Measurements from ENCODE around the gene ZBTB43.

ZBTB43 gene

DNA sequence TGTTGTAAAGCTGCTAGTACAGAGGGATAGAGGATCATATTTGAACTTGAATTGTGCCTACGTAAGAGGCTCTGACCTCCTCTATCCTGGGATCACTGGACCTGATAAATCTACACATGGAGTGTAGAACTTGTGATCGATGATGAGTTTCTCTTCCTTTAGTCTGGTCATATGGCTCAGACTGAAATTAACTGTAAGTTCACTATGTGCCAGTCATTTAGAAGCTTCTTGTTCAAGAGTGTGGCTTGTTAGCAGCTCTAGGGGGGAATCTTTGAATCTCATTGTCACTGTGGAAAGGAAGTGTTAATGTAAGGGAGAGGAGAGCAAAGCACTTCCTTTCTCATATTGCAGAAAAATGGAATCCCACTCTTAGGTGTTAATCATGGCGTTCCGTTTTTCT lies 67.7 kb downstream of the ZBTB43 start:
- Histone ChIP-seq H3K27me3 (ENCODE audit: low read length) (no peaks in the 10 kb centered on the region), H3K79me2 (ENCODE audit: insufficient read depth, low read length) (no peaks in the 10 kb centered on the region), H3K27ac (ENCODE audit: low read depth, low read length) (no peak overlapping the region), H3F3A (ENCODE audit: insufficient read depth) (peaks cover 11% of the 10 kb centered on the region; the same call in 1 of the 2 replicates), H2AFZ (ENCODE audit: low read depth, low read length, severe bottlenecking) (no peak overlapping the region), H3K9me3 (ENCODE audit: insufficient read depth, low read length) (no peaks in the 10 kb centered on the region), H3K36me3 (ENCODE audit: low read length) (no peaks in the 10 kb centered on the region), H3K4me2 (ENCODE audit: low read depth, low read length, poor library complexity, severe bottlenecking) (no peak overlapping the region), H4K20me1 (ENCODE audit: low read depth, low read length) (no peaks in the 10 kb centered on the region), H3K9me2 (replicated peaks; ENCODE audit: insufficient read depth, low read length) (no peaks in the 10 kb centered on the region), H3K4me3 (ENCODE audit: insufficient read depth, low read length, poor library complexity, severe bottlenecking) (no peak overlapping the region), H3K9ac (ENCODE audit: low read length) (no peak overlapping the region)
- TF ChIP-seq EZH2phosphoT487 (conservative IDR thresholded peaks at IDR 0.05; ENCODE audit: low read length) = no peak
- TF ChIP-seq, protein P1, sequence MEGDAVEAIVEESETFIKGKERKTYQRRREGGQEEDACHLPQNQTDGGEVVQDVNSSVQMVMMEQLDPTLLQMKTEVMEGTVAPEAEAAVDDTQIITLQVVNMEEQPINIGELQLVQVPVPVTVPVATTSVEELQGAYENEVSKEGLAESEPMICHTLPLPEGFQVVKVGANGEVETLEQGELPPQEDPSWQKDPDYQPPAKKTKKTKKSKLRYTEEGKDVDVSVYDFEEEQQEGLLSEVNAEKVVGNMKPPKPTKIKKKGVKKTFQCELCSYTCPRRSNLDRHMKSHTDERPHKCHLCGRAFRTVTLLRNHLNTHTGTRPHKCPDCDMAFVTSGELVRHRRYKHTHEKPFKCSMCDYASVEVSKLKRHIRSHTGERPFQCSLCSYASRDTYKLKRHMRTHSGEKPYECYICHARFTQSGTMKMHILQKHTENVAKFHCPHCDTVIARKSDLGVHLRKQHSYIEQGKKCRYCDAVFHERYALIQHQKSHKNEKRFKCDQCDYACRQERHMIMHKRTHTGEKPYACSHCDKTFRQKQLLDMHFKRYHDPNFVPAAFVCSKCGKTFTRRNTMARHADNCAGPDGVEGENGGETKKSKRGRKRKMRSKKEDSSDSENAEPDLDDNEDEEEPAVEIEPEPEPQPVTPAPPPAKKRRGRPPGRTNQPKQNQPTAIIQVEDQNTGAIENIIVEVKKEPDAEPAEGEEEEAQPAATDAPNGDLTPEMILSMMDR (IDR thresholded peaks at IDR 0.05; ENCODE audit: insufficient read depth, low read length, poor library complexity, severe bottlenecking) = no peak

- TF ChIP-seq, protein P1 (IDR thresholded peaks at IDR 0.05; ENCODE audit: insufficient read depth, low read length, poor library complexity, severe bottlenecking) = no peak
- TF ChIP-seq EZH2phosphoT487 (conservative IDR thresholded peaks at IDR 0.05; ENCODE audit: low read length) = no peak
- no peaks in the 10 kb centered on the region for H4K20me1 ChIP-seq (ENCODE audit: low read depth, low read length)
- no peaks in the 10 kb centered on the region for H3K36me3 ChIP-seq (ENCODE audit: low read length)
- H3F3A ChIP-seq (ENCODE audit: insufficient read depth) = peaks cover 11% of the 10 kb centered on the region; the same call in 1 of the 2 replicates
- no peak overlapping the region for H3K27ac ChIP-seq (ENCODE audit: low read depth, low read length)
- H3K27me3 ChIP-seq (ENCODE audit: low read length) = no peaks in the 10 kb centered on the region
- no peak overlapping the region for H3K4me2 ChIP-seq (ENCODE audit: low read depth, low read length, poor library complexity, severe bottlenecking)
- H3K9ac ChIP-seq (ENCODE audit: low read length) = no peak overlapping the region
- no peak overlapping the region for H2AFZ ChIP-seq (ENCODE audit: low read depth, low read length, severe bottlenecking)
- no peaks in the 10 kb centered on the region for H3K9me2 ChIP-seq (replicated peaks; ENCODE audit: insufficient read depth, low read length)
- no peaks in the 10 kb centered on the region for H3K79me2 ChIP-seq (ENCODE audit: insufficient read depth, low read length)
- H3K4me3 ChIP-seq (ENCODE audit: insufficient read depth, low read length, poor library complexity, severe bottlenecking) = no peak overlapping the region
- H3K9me3 ChIP-seq (ENCODE audit: insufficient read depth, low read length) = no peaks in the 10 kb centered on the region
Measured at GRCh38 chr9:126874546-126875314, 69.9 kb downstream of the ZBTB43 start.

- H3K27ac ChIP-seq (ENCODE audit: low read depth, low read length) = no peak overlapping the region
- H4K20me1 ChIP-seq (ENCODE audit: low read depth, low read length) = no peaks in the 10 kb centered on the region
- H3K36me3 ChIP-seq (ENCODE audit: low read length) = no peaks in the 10 kb centered on the region
- no peak overlapping the region for H3K4me3 ChIP-seq (ENCODE audit: insufficient read depth, low read length, poor library complexity, severe bottlenecking)
- H2AFZ ChIP-seq (ENCODE audit: low read depth, low read length, severe bottlenecking) = no peak overlapping the region
- no peak overlapping the region for H3K9ac ChIP-seq (ENCODE audit: low read length)
- H3K4me2 ChIP-seq (ENCODE audit: low read depth, low read length, poor library complexity, severe bottlenecking) = no peak overlapping the region
- H3K79me2 ChIP-seq (ENCODE audit: insufficient read depth, low read length) = no peaks in the 10 kb centered on the region
- no peaks in the 10 kb centered on the region for H3K9me2 ChIP-seq (replicated peaks; ENCODE audit: insufficient read depth, low read length)
- no peaks in the 10 kb centered on the region for H3K27me3 ChIP-seq (ENCODE audit: low read length)
- H3K9me3 ChIP-seq (ENCODE audit: insufficient read depth, low read length) = no peaks in the 10 kb centered on the region
- TF ChIP-seq, protein P1 (IDR thresholded peaks at IDR 0.05; ENCODE audit: insufficient read depth, low read length, poor library complexity, severe bottlenecking) = no peak
- TF ChIP-seq EZH2phosphoT487 (conservative IDR thresholded peaks at IDR 0.05; ENCODE audit: low read length) = no peak
- H3F3A ChIP-seq (ENCODE audit: insufficient read depth) = peaks cover 11% of the 10 kb centered on the region; the same call in 1 of the 2 replicates
Measured at GRCh38 chr9:126875756-126876510, 71.1 kb downstream of the ZBTB43 start.
